ENCODE results near the gene PTPRU.

The PTPRU gene

GRCh38 chr1:29332204-29332603, 95.9 kb downstream of the PTPRU start:
- peak; percentile 22 for DNase-seq (ENCODE audit: low spot score)

GRCh38 chr1:29333008-29333407, 96.7 kb downstream of the PTPRU start:
- no peak for DNase-seq (ENCODE audit: low spot score)

GRCh38 chr1:29335573-29335972, 99.3 kb downstream of the PTPRU start:
- no peak for DNase-seq (ENCODE audit: low spot score)

GRCh38 chr1:29338908-29339575, 102.7 kb downstream of the PTPRU start:
- no peak for DNase-seq (ENCODE audit: low spot score)

GRCh38 chr1:29341936-29342335, 105.6 kb downstream of the PTPRU start:
- DNase-seq (ENCODE audit: low spot score), result no peak

GRCh38 chr1:29342351-29342750, 106.0 kb downstream of the PTPRU start:
- DNase-seq (ENCODE audit: low spot score), result peak; percentile 49

- DNase-seq (ENCODE audit: low spot score), result no peak
These were observed 106.7 kb downstream of the PTPRU start for GRCh38 chr1:29342983-29343382.

GRCh38 chr1:29343476-29343875, 107.2 kb downstream of the PTPRU start:
- DNase-seq (ENCODE audit: low spot score), result no peak

- DNase-seq (ENCODE audit: low spot score), result no peak
These were observed 107.6 kb downstream of the PTPRU start for GRCh38 chr1:29343908-29344307.

- no peak for DNase-seq (ENCODE audit: low spot score)
These were observed 108.0 kb downstream of the PTPRU start for GRCh38 chr1:29344336-29344735.

GRCh38 chr1:29346576-29346975, 110.3 kb downstream of the PTPRU start:
- DNase-seq (ENCODE audit: low spot score), result no peak

GRCh38 chr1:29349871-29350491, 113.7 kb downstream of the PTPRU start:
- DNase-seq (ENCODE audit: low spot score), result no peak

GRCh38 chr1:29352719-29353420, 116.5 kb downstream of the PTPRU start:
- no peak for DNase-seq (ENCODE audit: low spot score)

GRCh38 chr1:29354511-29355098, 118.3 kb downstream of the PTPRU start:
- no peak for DNase-seq (ENCODE audit: low spot score)

- no peak for DNase-seq (ENCODE audit: low spot score)
These were observed 119.1 kb downstream of the PTPRU start for GRCh38 chr1:29355375-29355774.

GRCh38 chr1:29356663-29357062, 120.3 kb downstream of the PTPRU start:
- DNase-seq (ENCODE audit: low spot score), result no peak

GRCh38 chr1:29357452-29357851, 121.1 kb downstream of the PTPRU start:
- DNase-seq (ENCODE audit: low spot score), result no peak

- no peak for DNase-seq (ENCODE audit: low spot score)
These were observed 121.9 kb downstream of the PTPRU start for GRCh38 chr1:29358183-29358582.

- no peak for DNase-seq (ENCODE audit: low spot score)
These were observed 124.4 kb downstream of the PTPRU start for GRCh38 chr1:29360768-29361167.

GRCh38 chr1:29361686-29362085, 125.4 kb downstream of the PTPRU start:
- DNase-seq (ENCODE audit: low spot score), result no peak

- DNase-seq (ENCODE audit: low spot score), result no peak
These were observed 125.8 kb downstream of the PTPRU start for GRCh38 chr1:29362116-29362515.

GRCh38 chr1:29362764-29363163, 126.4 kb downstream of the PTPRU start:
- DNase-seq (ENCODE audit: low spot score), result no peak

GRCh38 chr1:29363536-29363935, 127.2 kb downstream of the PTPRU start:
- no peak for DNase-seq (ENCODE audit: low spot score)

Measured in cerebellar cortex (tissue), 1 donor.